ENCODE measurements around the gene IQGAP2.

Gene IQGAP2

DNA sequence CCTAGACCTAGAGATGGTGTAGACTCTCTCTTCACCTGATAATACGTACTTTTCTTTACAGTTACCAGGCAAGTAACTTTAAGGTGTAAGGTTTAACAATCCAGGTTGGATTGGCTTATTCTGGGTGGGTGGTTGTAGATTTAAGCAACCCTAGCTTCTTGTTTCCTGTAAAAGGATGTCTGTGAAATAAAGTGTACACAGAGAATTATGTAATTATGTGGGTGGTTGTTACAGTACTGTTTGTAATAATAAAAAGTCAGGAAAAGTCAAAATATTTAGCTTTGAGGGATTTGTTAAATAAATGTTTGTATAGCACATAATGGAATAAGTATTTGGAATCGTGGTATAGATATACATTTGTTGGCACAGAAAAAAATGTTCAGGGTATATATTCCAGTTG is 269.2 kb downstream of the IQGAP2 start:
- Histone ChIP-seq H3K27ac (no peak overlapping the region), H3K36me3 (ENCODE audit: control insufficient read depth, insufficient read depth, low read length) (no peaks in the 10 kb centered on the region), H3K79me2 (no peaks in the 10 kb centered on the region), H3K27me3 (ENCODE audit: control insufficient read depth, insufficient read depth, low read length) (no peaks in the 10 kb centered on the region), H2AFZ (no peak overlapping the region), H3K4me2 (ENCODE audit: low read length) (no peak overlapping the region), H3K4me3 (ENCODE audit: low read depth, low read length) (no peak overlapping the region), H3K9ac (no peak overlapping the region), H3K4me1 (no peaks in the 10 kb centered on the region), H3K9me3 (ENCODE audit: control insufficient read depth, low read length) (no peaks in the 10 kb centered on the region)
- TF ChIP-seq CTCF (IDR thresholded peaks at IDR 0.05), result no peak

DNA sequence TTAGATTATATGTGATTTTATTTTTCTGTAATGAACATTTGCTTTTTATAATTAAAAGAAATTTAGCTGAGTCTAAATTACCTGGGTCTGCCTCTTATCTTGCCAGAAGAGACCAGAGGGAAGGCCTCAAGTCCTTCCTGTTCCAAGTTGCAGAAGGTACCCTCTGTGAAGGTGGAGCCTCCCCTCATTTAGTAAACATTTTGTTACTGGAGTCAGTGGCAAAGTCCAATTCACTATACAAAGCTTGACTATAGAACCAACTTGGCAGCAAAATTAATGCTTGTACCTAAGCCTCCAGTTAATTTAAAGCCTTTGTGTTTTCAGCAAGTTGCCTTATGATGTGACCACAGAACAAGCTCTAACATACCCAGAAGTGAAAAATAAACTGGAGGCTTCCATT is 270.0 kb downstream of the IQGAP2 start:
- Histone ChIP-seq H3K36me3 (ENCODE audit: control insufficient read depth, insufficient read depth, low read length) (no peaks in the 10 kb centered on the region), H3K27ac (no peak overlapping the region), H3K4me3 (ENCODE audit: low read depth, low read length) (no peak overlapping the region), H3K9me3 (ENCODE audit: control insufficient read depth, low read length) (no peaks in the 10 kb centered on the region), H3K4me1 (no peaks in the 10 kb centered on the region), H3K79me2 (no peaks in the 10 kb centered on the region), H2AFZ (no peak overlapping the region), H3K27me3 (ENCODE audit: control insufficient read depth, insufficient read depth, low read length) (no peaks in the 10 kb centered on the region), H3K9ac (no peak overlapping the region), H3K4me2 (ENCODE audit: low read length) (no peak overlapping the region)
- TF ChIP-seq CTCF (IDR thresholded peaks at IDR 0.05), result no peak

DNA sequence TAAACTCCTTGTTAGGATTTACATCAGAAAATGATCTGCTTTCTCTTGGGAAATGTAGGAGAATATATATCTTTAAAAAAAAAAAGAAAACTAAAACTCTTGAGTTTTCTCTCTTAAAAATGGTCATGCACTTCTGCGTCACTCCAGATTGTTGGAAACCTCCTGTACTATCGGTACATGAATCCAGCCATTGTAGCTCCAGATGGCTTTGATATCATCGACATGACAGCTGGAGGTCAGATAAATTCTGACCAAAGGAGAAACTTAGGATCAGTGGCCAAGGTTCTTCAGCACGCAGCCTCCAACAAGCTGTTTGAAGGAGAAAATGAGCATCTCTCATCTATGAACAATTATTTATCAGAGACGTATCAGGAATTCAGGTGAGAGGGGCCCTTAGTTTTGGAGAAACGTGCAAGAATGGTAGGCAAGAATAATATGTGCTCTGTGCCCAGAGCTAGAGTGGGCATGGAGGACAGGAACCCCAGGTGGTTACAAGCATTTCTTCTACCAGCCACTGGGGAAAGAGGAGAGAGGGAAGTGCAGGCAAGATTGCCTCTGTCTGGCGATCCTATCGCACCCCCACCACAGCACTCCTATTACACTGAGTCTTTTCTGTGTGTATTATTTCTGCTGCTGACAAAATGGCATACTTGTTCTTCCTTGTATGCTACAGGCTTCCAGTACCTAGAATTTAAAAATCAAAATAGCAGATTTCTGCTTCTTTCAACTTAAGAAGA is 271.4 kb downstream of the IQGAP2 start:
- Histone ChIP-seq H3K9me3 (ENCODE audit: control insufficient read depth, low read length) (no peaks in the 10 kb centered on the region), H3K9ac (no peak overlapping the region), H3K27me3 (ENCODE audit: control insufficient read depth, insufficient read depth, low read length) (no peaks in the 10 kb centered on the region), H2AFZ (no peak overlapping the region), H3K4me3 (ENCODE audit: low read depth, low read length) (no peak overlapping the region), H3K27ac (no peak overlapping the region), H3K4me2 (ENCODE audit: low read length) (no peak overlapping the region), H3K36me3 (ENCODE audit: control insufficient read depth, insufficient read depth, low read length) (no peaks in the 10 kb centered on the region), H3K4me1 (no peaks in the 10 kb centered on the region), H3K79me2 (no peaks in the 10 kb centered on the region)
- TF ChIP-seq CTCF (IDR thresholded peaks at IDR 0.05), result no peak

- no peak for TF ChIP-seq CTCF (IDR thresholded peaks at IDR 0.05)
- no peak overlapping the region for H3K4me3 ChIP-seq (ENCODE audit: low read depth, low read length)
- H3K79me2 ChIP-seq, result no peaks in the 10 kb centered on the region
- H3K4me2 ChIP-seq (ENCODE audit: low read length), result no peak overlapping the region
- H3K9ac ChIP-seq, result no peak overlapping the region
- H3K9me3 ChIP-seq (ENCODE audit: control insufficient read depth, low read length), result no peaks in the 10 kb centered on the region
- H3K36me3 ChIP-seq (ENCODE audit: control insufficient read depth, insufficient read depth, low read length), result no peaks in the 10 kb centered on the region
- H3K27me3 ChIP-seq (ENCODE audit: control insufficient read depth, insufficient read depth, low read length), result no peaks in the 10 kb centered on the region
- H2AFZ ChIP-seq, result no peak overlapping the region
- H3K4me1 ChIP-seq, result no peaks in the 10 kb centered on the region
- H3K27ac ChIP-seq, result no peak overlapping the region
Observed at GRCh38 chr5:76675364-76675763, 272.3 kb downstream of the IQGAP2 start.

DNA sequence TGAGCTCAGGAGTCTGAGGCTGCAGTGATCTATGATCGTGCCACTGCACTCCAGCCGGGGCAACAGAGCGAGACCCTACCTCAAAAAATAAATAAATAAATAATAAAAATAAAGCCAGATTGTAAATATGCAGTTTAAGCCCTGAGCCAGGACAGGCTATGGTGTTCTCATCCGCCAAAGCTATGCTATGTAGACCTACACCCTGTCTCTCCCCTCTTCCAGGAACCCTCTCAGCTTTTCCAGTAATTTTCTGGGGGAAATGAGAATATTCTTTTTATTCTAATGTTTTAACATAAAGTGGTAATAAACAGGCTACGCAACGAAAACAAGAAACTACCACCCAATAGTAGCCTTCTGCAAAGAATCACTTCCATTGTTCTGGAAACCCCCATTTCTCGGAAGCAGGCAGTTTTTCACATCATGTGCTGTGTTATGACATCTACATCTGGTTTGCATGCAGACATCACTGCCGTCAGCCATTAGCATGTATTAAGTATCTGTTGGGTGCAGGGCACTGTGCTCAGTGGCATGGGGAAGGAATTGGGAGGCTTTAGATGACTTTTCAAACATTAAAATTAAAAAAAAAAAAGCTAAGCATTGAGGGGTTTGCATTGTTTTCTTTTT is 274.9 kb downstream of the IQGAP2 start:
- no peak overlapping the region for H3K27ac ChIP-seq

More for the DNA sequence above, 274.9 kb downstream of the IQGAP2 start:
- H3K9me3 ChIP-seq (ENCODE audit: control insufficient read depth, low read length), result no peaks in the 10 kb centered on the region
- no peak overlapping the region for H2AFZ ChIP-seq
- no peaks in the 10 kb centered on the region for H3K36me3 ChIP-seq (ENCODE audit: control insufficient read depth, insufficient read depth, low read length)
- no peaks in the 10 kb centered on the region for H3K27me3 ChIP-seq (ENCODE audit: control insufficient read depth, insufficient read depth, low read length)
- no peaks in the 10 kb centered on the region for H3K4me1 ChIP-seq
- H3K4me2 ChIP-seq (ENCODE audit: low read length), result no peak overlapping the region
- no peak overlapping the region for H3K9ac ChIP-seq
- H3K79me2 ChIP-seq, result no peaks in the 10 kb centered on the region
- TF ChIP-seq CTCF (IDR thresholded peaks at IDR 0.05), result no peak
- H3K4me3 ChIP-seq (ENCODE audit: low read depth, low read length), result no peak overlapping the region
